ENCODE measurements around the gene CYP19A1. TPM values are rescaled to one million over a fixed set of nuclear protein-coding genes. Genes with fewer than 3 reads are reported as not detected.

Gene CYP19A1
- total RNA-seq, 2 donors from 2014 or later = not detected

- Histone ChIP-seq H3K27ac (no peak overlapping the region), H3K36me3 (no peaks in the 10 kb centered on the region), H3K9ac (ENCODE audit: low read depth in 2 of 2, low read length in 2 of 2) (no peak overlapping the region), H3K4me1 (peaks cover 4% of the 10 kb centered on the region), H3K4me3 (peak overlapping the region; percentile 42), H3K27me3 (peaks cover 8% of the 10 kb centered on the region), H3K9me3 (no peaks in the 10 kb centered on the region)
- TF ChIP-seq, protein P1, sequence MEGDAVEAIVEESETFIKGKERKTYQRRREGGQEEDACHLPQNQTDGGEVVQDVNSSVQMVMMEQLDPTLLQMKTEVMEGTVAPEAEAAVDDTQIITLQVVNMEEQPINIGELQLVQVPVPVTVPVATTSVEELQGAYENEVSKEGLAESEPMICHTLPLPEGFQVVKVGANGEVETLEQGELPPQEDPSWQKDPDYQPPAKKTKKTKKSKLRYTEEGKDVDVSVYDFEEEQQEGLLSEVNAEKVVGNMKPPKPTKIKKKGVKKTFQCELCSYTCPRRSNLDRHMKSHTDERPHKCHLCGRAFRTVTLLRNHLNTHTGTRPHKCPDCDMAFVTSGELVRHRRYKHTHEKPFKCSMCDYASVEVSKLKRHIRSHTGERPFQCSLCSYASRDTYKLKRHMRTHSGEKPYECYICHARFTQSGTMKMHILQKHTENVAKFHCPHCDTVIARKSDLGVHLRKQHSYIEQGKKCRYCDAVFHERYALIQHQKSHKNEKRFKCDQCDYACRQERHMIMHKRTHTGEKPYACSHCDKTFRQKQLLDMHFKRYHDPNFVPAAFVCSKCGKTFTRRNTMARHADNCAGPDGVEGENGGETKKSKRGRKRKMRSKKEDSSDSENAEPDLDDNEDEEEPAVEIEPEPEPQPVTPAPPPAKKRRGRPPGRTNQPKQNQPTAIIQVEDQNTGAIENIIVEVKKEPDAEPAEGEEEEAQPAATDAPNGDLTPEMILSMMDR (IDR thresholded peaks at IDR 0.05) = no peak
- DNase-seq = peak; percentile 37
- intact Hi-C loops (cut with DNase I) = no loop called here
These were observed 4.0 kb upstream of the CYP19A1 start for GRCh38 chr15:51342227-51342999.

GRCh38 chr15:51341366-51342226, 3.2 kb upstream of the CYP19A1 start, which contains the start of gene GLDN:
TSS of gene GLDN (plus strand) at chr15:51341655. CDS start at chr15:51341685, 30 bp downstream.
- no peak within 1 kb of the TSS for H3K9ac ChIP-seq (ENCODE audit: low read depth in 2 of 2, low read length in 2 of 2)
- H3K4me1 ChIP-seq = peaks cover 4% of the 10 kb centered on the region
- H3K9me3 ChIP-seq = no peaks in the 10 kb centered on the region
- peaks cover 8% of the 10 kb centered on the region for H3K27me3 ChIP-seq
- TF ChIP-seq, protein P1 (IDR thresholded peaks at IDR 0.05) = no peak
- no peaks in the 10 kb centered on the region for H3K36me3 ChIP-seq
- intact Hi-C loops (cut with DNase I) = no loop called here
- peak; percentile 36 for DNase-seq
- H3K27ac ChIP-seq = no peak within 1 kb of the TSS
- H3K4me3 ChIP-seq = peak within 1 kb of the TSS; percentile 42

DNA sequence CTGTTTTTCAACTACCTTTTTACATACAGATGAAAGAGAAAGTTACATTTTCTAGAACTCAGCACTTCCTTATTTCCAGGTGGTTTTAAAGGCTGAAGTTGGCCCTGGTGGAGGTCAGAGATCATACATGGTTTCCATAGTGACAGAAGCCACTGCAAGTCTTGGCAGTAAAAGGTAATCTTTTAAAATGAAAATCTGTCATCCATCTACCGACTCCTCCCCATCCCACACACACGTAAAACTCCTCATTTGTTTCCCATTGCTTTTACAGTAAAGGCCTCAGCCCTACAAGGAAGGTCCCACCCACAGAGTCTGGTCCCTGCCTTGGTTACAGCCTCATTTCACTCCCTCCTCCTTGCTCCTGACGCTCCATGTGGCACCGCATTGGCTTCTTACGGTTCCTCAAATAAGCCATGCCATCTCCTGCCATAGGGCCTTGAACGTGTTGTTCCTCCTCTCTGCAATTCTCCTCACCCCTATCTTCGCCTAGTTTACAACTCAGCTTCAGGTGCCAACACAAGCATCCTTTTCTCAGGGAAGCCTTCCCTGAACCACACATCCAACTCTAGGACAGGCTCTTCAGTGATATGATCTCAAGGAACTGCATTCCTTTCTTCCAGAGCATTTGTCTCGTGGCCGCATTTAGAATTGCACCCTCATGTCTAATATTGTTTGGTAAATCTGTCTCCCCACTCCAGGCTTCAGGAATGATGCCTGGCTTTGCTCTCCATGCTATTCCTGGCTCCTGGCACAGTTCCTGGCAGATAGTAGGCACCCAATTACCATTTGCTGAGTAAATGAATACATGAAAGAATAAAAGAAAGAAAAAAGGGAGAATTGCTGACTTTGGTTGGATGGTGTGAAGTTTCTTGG, 2.6 kb downstream of the CYP19A1 start:
- peak overlapping the region; percentile 41 for H3K27ac ChIP-seq

DNA sequence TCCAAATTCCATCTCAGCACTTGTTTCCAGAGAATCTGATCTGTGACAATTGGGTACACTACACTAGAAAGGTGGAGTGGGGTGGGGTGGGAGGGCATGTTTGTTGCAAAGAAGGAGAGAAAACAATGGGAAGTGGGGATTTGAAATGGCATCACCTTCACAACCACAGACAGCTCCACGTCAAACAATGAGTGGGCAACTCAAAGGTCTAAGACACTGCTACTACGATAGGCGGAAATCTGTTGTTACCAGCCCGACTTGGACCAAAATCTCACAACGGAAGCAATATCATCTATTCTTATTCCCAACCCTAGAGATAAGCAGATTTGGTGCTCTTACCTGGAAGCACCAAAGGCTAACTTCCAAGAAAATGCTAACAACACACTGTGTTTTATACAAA, 3.3 kb downstream of the CYP19A1 start:
- peaks cover 13% of the 10 kb centered on the region for H3K4me1 ChIP-seq
- no peaks in the 10 kb centered on the region for H3K27me3 ChIP-seq
- H3K4me3 ChIP-seq = no peak overlapping the region
- H3K27ac ChIP-seq = peak overlapping the region; percentile 50
- intact Hi-C loops (cut with DNase I) = no loop called here
- TF ChIP-seq, protein P1 (IDR thresholded peaks at IDR 0.05) = no peak
- no peak for DNase-seq
- H3K9me3 ChIP-seq = no peaks in the 10 kb centered on the region
- no peak overlapping the region for H3K9ac ChIP-seq (ENCODE audit: low read depth in 2 of 2, low read length in 2 of 2)
- H3K36me3 ChIP-seq = no peaks in the 10 kb centered on the region

More for the DNA sequence above, 2.6 kb downstream of the CYP19A1 start:
- intact Hi-C loops (cut with DNase I) = no loop called here
- no peak overlapping the region for H3K9ac ChIP-seq (ENCODE audit: low read depth in 2 of 2, low read length in 2 of 2)
- H3K36me3 ChIP-seq = no peaks in the 10 kb centered on the region
- peak; percentile 53 for DNase-seq
- H3K27me3 ChIP-seq = no peaks in the 10 kb centered on the region
- H3K9me3 ChIP-seq = no peaks in the 10 kb centered on the region
- no peak overlapping the region for H3K4me3 ChIP-seq
- TF ChIP-seq, protein P1 (IDR thresholded peaks at IDR 0.05) = no peak
- peaks cover 13% of the 10 kb centered on the region for H3K4me1 ChIP-seq

- peak overlapping the region; percentile 50 for H3K27ac ChIP-seq
These were observed 4.4 kb downstream of the CYP19A1 start for GRCh38 chr15:51334011-51334451.

More at GRCh38 chr15:51334011-51334451, 4.4 kb downstream of the CYP19A1 start:
- no peaks in the 10 kb centered on the region for H3K9me3 ChIP-seq
- H3K9ac ChIP-seq (ENCODE audit: low read depth in 2 of 2, low read length in 2 of 2) = no peak overlapping the region
- intact Hi-C loops (cut with DNase I) = no loop called here
- no peaks in the 10 kb centered on the region for H3K36me3 ChIP-seq
- DNase-seq = peak; percentile 52
- TF ChIP-seq, protein P1 (IDR thresholded peaks at IDR 0.05) = no peak
- H3K4me3 ChIP-seq = no peak overlapping the region
- H3K4me1 ChIP-seq = peaks cover 13% of the 10 kb centered on the region
- H3K27me3 ChIP-seq = no peaks in the 10 kb centered on the region
